Adrenal gland (tissue), 5 donors: ENCODE data around the gene NPR3.

Source experiments
- POLR2A ChIP-seq, 2 donors: fragments of 450-650 bp; IDR thresholded peaks; one replicate each; pipeline ENCODE4 v1.6.1; 2017; ENCODE audit warnings: antibody characterized with exemption in 2 of 2, mild to moderate bottlenecking in 2 of 2, moderate library complexity in 1 of 2
- TF ChIP-seq, protein P1 (sequence below), 6 experiments: fragments of 450-650 bp in 4 of 6; fragments of 200-600 bp in 2 of 6; sonication (generic) in 1 of 6; IDR thresholded peaks; 1 replicate in 5 of 6; 2 replicates in 1 of 6; pipeline versions ENCODE4 v1.5.1 to v1.8.0; 2016 to 2021; ENCODE audit warnings: antibody characterized with exemption in 6 of 6, mild to moderate bottlenecking in 2 of 6, moderate library complexity in 1 of 6
- donor health status: DM: no; HTN: no; CAD: no.

DNA sequence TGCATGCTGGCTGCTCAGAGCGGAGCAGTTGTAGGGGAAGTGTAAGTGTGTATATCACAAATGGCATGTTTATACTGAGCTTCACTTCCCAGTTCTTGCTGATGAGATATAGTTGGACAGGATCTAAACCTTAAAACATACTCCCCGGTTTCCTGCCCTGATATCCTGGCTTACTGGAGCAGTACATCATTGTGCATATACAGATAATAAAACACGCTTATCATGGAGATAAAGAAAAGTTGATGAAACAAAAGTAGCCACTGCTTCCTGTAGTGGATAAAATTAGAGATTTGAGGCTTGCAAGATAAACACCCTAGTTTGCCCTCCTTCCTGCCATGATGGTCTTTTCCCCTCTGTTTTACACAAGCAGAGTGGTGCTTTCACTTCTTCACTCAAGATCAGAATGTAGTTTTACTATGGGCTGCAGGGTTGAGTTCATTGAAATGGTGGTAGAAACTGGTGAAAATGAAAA, 15.0 kb downstream of the NPR3 start:
- TF ChIP-seq POLR2A (IDR thresholded peaks at IDR 0.05): no peak
- TF ChIP-seq, protein P1, sequence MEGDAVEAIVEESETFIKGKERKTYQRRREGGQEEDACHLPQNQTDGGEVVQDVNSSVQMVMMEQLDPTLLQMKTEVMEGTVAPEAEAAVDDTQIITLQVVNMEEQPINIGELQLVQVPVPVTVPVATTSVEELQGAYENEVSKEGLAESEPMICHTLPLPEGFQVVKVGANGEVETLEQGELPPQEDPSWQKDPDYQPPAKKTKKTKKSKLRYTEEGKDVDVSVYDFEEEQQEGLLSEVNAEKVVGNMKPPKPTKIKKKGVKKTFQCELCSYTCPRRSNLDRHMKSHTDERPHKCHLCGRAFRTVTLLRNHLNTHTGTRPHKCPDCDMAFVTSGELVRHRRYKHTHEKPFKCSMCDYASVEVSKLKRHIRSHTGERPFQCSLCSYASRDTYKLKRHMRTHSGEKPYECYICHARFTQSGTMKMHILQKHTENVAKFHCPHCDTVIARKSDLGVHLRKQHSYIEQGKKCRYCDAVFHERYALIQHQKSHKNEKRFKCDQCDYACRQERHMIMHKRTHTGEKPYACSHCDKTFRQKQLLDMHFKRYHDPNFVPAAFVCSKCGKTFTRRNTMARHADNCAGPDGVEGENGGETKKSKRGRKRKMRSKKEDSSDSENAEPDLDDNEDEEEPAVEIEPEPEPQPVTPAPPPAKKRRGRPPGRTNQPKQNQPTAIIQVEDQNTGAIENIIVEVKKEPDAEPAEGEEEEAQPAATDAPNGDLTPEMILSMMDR (IDR thresholded peaks at IDR 0.05): no peak
